ENCODE measurements around the gene HSF5.
A peak's percentile ranks its signal among the peaks of the same experiment; 100 is the strongest.
"Not testable (repeated sequence)": the region's sequence is repeated elsewhere in the genome, so short reads cannot be mapped to it uniquely, and the experiment has no call there.

Gene HSF5

DNA sequence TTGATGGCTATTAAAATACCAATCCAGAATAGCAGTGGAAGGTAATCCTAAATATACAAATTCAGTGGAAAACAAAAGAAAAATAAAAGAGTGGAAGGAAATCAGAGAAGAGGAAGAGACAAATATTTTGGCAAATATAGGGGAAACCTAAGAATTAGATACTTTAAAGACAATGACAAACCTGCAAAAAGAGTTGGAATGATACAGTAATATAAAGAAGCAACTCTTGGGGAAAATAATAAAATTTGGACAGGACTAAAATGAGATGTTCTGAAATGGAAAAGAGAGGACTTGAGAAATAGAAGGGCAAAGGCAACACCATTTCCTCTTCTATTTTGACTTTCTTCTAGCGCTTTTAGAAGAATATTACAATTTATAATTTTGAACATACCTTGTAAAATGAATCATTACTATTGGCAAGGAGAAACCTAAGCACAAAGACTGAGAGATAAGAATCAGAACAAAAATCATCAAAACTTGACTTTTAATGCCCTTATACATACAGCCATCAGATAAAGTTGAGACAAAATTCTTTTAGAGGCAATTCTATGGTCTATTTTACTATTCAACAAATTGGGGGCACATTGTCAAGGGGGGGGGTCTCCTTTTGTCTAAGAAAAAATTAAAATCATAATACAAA is 76.0 kb downstream of the HSF5 start:
- no peak for DNase-seq (ENCODE audit: low spot score)

- no peak for DNase-seq (ENCODE audit: low spot score)
Measured at GRCh38 chr17:58411408-58411894, 76.8 kb downstream of the HSF5 start.

- no peak for DNase-seq (ENCODE audit: low spot score)
Measured at GRCh38 chr17:58410714-58411407, 77.3 kb downstream of the HSF5 start.

GRCh38 chr17:58409432-58409831 is 78.8 kb downstream of the HSF5 start:
- no peak for DNase-seq (ENCODE audit: low spot score)

DNA sequence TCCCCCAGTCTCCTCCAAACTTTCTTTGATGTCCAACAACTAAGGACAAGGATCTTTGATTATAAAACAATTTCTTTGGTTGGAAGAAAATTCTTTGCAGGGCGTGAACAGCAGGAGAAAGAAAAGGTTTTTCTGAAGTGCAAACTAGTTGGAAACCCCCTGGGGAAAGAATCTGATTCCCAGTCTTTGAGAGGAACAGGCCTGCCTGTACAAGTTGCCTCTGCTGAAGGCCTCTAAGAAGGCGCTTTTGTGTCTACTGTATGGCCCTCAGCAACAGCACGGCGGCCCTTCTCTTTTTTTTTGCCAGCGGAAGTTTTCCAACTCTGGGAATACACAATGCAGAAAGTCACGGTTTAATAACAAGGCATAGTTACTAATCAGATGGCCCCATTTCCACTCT is 84.9 kb downstream of the HSF5 start:
- DNase-seq (ENCODE audit: low spot score): no peak

DNA sequence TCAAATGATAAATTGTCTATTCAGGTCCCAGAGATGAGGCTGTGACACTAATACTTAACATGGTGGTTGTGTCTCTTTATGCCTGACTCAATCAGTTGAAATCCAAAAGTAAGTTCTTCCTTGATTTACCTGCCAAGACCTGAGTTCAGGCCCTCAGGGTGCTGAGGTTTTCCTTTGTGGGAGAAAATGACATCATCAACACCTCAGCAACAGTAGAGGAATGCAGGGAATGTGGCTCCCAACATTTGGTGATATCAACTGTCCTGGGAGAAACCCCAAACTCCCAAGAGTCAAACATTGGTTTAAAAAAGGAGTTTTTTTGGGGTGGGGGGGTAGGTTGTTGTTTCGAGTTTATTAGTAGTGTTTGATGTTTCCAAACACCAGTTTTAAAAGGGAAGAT is 85.5 kb downstream of the HSF5 start:
- no peak for DNase-seq (ENCODE audit: low spot score)

DNA sequence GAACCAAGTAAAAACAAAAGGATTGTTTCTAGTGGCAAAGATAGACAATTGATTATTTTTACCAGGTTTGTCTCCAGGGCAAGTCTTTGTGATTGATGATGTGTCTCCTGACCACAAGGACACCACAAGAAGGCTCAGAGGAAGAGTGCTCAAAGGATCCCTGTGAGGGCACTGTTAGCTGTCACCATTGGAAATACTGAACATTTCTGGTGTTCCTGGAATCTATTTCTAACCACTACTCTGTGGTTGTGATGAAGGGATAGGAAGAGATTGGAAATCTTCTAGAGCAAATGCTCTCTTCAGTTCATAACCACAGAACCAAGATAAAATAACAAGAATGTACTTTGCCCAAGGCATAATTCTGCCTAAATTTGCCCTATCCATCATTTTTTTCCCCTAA is 86.2 kb downstream of the HSF5 start:
- DNase-seq (ENCODE audit: low spot score): no peak

DNA sequence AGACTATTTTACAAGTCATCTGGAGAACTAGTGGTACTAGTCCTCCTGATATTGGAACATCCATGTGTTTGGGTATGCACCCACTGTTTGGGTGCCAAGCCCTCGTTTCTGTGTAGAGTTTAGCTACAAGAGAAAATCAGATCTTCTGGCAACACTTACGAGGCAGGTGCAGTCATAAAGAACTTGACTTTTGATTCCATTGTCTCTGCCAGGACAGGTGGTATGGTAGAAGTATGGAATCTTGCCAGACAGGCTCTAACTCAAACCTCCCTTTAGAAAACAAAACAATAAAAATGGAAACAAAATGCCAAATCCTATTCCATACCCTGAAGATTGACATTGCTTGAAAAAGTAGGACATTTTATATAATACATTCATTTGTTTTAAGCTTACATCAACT is 86.9 kb downstream of the HSF5 start:
- no peak for DNase-seq (ENCODE audit: low spot score)

DNA sequence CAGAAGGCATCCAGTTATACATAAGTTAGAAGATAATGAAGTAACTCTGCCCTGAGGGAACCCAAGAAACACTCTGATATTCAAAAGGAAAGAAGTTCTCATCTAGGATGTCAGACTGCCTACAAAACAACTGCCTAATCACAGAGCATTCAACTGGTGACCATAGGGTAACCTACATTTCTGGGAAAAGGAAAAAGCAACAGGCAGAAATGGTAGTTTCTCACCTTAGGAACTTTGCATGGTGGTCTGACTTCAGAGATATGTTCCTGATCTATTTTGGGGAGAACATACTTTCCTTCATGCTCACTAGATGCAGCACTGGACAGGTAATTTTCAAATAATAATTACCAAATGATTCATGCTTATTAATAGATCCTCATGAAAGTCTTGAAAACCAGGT is 87.4 kb downstream of the HSF5 start:
- DNase-seq (ENCODE audit: low spot score): no peak

DNA sequence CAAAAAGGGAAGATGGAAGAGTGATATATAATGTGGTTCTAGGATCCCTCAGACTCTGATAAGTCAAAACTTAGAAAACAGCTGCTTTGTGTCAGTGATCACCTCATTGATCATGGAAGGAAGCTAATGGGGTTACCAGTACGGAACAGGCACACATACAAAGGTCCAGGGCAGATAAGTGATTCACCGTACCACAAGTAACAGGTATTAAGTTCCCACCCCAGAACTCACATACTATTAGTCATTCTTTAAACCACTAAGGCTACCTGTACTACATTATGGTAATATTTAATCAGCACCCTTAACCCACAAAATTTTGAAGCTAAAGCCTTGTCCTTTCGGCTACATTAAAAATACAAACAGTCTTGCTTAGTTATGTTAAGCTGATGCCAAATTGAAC is 88.2 kb downstream of the HSF5 start:
- no peak for DNase-seq (ENCODE audit: low spot score)

DNA sequence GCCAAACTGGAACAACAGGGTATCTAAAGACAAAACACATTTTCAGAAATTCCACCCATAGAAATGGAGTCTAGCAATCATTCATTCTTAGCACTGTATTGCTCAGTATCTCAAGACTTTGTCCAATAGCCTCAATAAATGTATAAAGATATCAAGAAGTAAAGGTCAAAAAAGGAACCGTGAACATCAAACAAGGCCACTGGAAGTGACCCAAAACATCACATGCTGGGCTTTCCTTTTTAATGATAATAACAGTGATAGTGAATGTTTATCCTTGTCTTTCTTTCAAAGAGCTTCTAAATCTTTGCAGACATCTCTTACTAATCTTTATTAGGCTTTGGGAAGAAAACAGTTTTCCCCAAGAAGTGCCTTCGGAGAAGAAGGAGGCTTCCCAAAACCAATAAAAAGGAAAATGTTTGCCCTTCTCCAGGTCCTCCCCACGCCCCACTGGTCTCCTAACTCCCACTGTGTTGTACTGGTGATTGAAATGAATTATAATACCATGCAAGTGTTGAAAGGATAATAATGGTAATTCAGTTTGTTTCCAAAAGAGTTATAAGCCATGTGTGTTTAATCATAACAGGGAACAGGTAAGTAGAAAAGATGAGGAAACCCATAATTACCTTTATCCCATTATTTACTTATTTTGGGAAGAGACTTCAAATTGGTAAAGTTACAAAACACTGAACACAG is 89.5 kb downstream of the HSF5 start:
- DNase-seq (ENCODE audit: low spot score): no peak

GRCh38 chr17:58397421-58397820 is 90.8 kb downstream of the HSF5 start:
- DNase-seq (ENCODE audit: low spot score): not testable (repeated sequence)

GRCh38 chr17:58396173-58396572 is 92.0 kb downstream of the HSF5 start:
- DNase-seq (ENCODE audit: low spot score): no peak

DNA sequence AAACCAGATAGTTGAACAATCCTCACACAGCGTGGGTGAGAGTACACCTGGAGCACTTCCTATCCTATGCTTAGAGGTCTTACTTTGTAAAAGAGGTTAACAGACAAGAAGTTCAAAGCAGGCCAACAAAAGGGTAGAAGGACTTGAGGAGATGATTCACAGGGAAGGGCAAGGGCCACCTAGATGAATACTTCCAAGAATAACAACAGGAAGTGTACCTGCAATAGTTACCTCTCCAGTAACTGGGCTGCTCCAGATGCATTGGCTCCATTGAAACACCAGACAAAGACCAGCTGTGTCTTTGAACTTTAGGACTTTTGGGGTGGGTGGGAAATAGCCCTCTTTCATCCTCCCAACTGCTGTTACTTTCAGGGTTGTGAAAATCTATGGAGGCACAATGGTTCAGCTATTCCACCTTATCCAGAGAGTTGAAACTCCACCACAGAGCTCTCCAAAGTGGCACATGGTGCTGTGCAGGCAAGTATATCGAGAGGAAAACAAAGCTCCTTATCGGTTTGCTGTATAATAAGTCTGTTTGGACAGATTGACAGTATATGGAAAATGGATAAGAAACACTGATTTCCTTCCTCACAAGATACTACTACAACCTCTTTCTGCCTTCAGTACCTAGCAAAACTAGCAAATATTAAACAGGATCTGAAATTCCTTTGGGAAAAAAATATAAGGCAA is 93.5 kb downstream of the HSF5 start:
- no peak for DNase-seq (ENCODE audit: low spot score)

GRCh38 chr17:58391302-58391984 is 96.8 kb downstream of the HSF5 start:
- peak; percentile 53 for DNase-seq (ENCODE audit: low spot score)

- no peak for DNase-seq (ENCODE audit: low spot score)
Measured at GRCh38 chr17:58390884-58391283, 97.3 kb downstream of the HSF5 start.

- no peak for DNase-seq (ENCODE audit: low spot score)
Measured at GRCh38 chr17:58388302-58389190, 99.7 kb downstream of the HSF5 start.

- no peak for DNase-seq (ENCODE audit: low spot score)
Measured at GRCh38 chr17:58387834-58388233, 100.4 kb downstream of the HSF5 start.

- DNase-seq (ENCODE audit: low spot score): no peak
Measured at GRCh38 chr17:58386708-58387107, 101.5 kb downstream of the HSF5 start.

DNA sequence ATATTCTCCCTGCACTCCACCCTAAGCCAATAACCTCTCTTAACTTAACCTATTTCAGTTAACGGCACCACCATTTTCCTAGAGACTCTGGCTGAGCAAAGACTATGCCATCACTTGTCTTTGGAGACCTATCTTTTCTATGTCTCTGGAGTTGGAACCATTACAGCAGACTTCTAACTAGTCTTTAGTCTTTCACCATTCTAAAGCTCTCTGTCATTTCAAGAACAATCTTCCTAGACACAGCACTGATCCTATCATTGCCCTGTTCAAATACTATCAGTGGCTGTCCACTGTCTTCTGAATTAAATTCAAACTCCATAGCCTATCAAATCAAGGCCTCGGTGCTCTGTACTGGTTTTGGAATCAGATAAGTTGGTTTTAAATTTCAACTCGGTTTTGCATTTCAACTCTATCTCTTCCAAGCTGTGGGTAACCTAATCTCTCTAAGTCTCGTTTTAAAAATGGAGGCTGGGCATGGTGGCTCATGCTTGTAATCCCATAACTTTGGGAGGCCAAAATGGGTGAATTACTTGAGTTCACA is 102.8 kb downstream of the HSF5 start:
- no peak for DNase-seq (ENCODE audit: low spot score)

DNA sequence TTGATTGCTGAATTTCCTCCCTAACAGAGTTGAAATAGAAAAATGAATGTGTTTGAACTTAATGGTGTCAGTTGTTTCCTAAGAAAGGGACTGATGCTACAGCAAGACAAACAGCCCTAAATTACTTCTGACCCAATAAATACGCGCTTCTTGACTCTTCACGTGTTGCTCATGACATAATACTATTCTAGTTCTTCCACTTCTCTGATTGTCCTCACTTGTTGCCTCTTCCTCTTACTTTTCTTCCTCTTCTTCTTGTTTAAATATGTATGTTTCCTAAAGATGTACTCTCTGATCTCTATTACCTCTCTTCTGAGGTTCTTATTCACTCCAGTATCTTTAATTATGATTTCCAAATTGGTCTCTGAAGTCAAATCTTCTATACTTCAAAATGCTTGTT is 103.3 kb downstream of the HSF5 start:
- DNase-seq (ENCODE audit: low spot score): no peak
